GM12878 (cell line): ENCODE measurements around the gene CASTOR1. TPM values are rescaled to one million over a fixed set of nuclear protein-coding genes. Genes with fewer than 3 reads are reported as not detected.
A peak's percentile ranks its signal among the peaks of the same experiment; 100 is the strongest.

Source experiments
- ATAC-seq: fragments of 200-7000 bp; cut with Tn5 transposase; 3 replicates; pipeline ENCODE4 v1.9.1; 2020; ENCODE audit warnings: mild to moderate bottlenecking, moderate library complexity
- BruUV-seq: library from RNA; stranded (reverse); fragments of 400-500 nt; replicated peaks from 2 replicates; lab custom pipeline; 2021; lab: Mats Ljungman, UMichigan
- CTCF ChIA-PET: fragments of 300-600 bp; sonication (Branson Sonifier 250); formaldehyde crosslinking; extraction: SDS; loops from one replicate; lab custom pipeline; 2021; ENCODE audit warnings: inconsistent platforms; lab: Yijun Ruan, JAX
- POLR2A ChIA-PET: fragments of 350-600 bp; formaldehyde crosslinking; extraction: SDS; loops from one replicate; lab custom pipeline; 2021; ENCODE audit warnings: inconsistent platforms; lab: Charles Lee
- RAD21 ChIA-PET: fragments of 300-600 bp; sonication (Branson Sonifier 250); formaldehyde crosslinking; loops from one replicate; lab custom pipeline; 2023; ENCODE audit warnings: antibody characterized with exemption; ENCODE audit not compliant: unreplicated experiment; lab: Charles Lee
- SMC1A ChIA-PET: fragments of 300-600 bp; sonication (Branson Sonifier 250); formaldehyde crosslinking; loops from one replicate; lab custom pipeline; 2023; ENCODE audit not compliant: unreplicated experiment, uncharacterized antibody; lab: Charles Lee
- DNase-seq: peaks from one replicate; pipeline ENCODE4 v3.0.0-alpha.2; 2011; ENCODE audit warnings: low read depth, low spot score
- FAIRE-seq: peaks from 3 replicates; lab custom pipeline; 2011; peaks lifted over from hg19 to GRCh38; lab: Jason Lieb, UNC
- H2AFZ ChIP-seq: 2 replicates; pipeline ENCODE4 v1.6.0; 2011; ENCODE audit warnings: low read depth, low read length, control low read depth; ENCODE audit not compliant: control insufficient read depth
- H3K27ac ChIP-seq: 2 replicates; pipeline ENCODE4 v1.5.1; 2011; ENCODE audit warnings: control low read depth; ENCODE audit not compliant: control insufficient read depth, insufficient read depth
- H3K27me3 ChIP-seq, 2 experiments: replicated peaks in 1 of 2; 2 replicates each; pipeline versions ENCODE4 v1.6.0 to v1.6.1; 2011; ENCODE audit warnings: low read length in 1 of 2; ENCODE audit not compliant: control insufficient read depth in 2 of 2, insufficient read depth in 2 of 2
- H3K36me3 ChIP-seq, 2 experiments: 2 replicates each; pipeline ENCODE4 v1.5.1; 2011; ENCODE audit warnings: low read length in 1 of 2; ENCODE audit not compliant: control insufficient read depth in 2 of 2, insufficient read depth in 2 of 2
- H3K4me1 ChIP-seq: 2 replicates; pipeline ENCODE4 v1.6.1; 2011; ENCODE audit warnings: mild to moderate bottlenecking, low read length, moderate library complexity, mixed read lengths; ENCODE audit not compliant: control insufficient read depth, insufficient read depth
- H3K4me2 ChIP-seq: 2 replicates; pipeline ENCODE4 v1.6.0; 2011; ENCODE audit warnings: control low read depth; ENCODE audit not compliant: control insufficient read depth, insufficient read depth
- H3K4me3 ChIP-seq: fragments of 200-600 bp; sonication (generic); 2 replicates; pipeline ENCODE4 v1.5.1; 2016
- H3K79me2 ChIP-seq: 2 replicates; pipeline ENCODE4 v1.6.0; 2011; ENCODE audit warnings: low read length; ENCODE audit not compliant: control insufficient read depth, insufficient read depth
- H3K9ac ChIP-seq: 2 replicates; pipeline ENCODE4 v1.8.0; 2011; ENCODE audit warnings: low read length, control low read depth, mixed read lengths; ENCODE audit not compliant: control insufficient read depth, insufficient read depth
- H3K9me3 ChIP-seq: replicated peaks from 3 replicates; pipeline ENCODE4 v1.5.1; 2011; ENCODE audit warnings: mild to moderate bottlenecking, low read length; ENCODE audit not compliant: control insufficient read depth, insufficient read depth
- H4K20me1 ChIP-seq: 2 replicates; pipeline ENCODE4 v1.6.0; 2011; ENCODE audit not compliant: control insufficient read depth, insufficient read depth
- KAT2A ChIP-seq: conservative IDR thresholded peaks from 2 replicates; pipeline ENCODE4 v1.6.1; 2011; ENCODE audit warnings: low read depth, low read length; ENCODE audit not compliant: control insufficient read depth
- LARP7 ChIP-seq: fragments of 450-650 bp; IDR thresholded peaks from 2 replicates; pipeline ENCODE4 v1.6.1; 2017; ENCODE audit warnings: mild to moderate bottlenecking
- POLR2AphosphoS2 ChIP-seq: IDR thresholded peaks from 2 replicates; pipeline ENCODE4 v1.6.1; 2011; ENCODE audit warnings: low read depth, mild to moderate bottlenecking, low read length, improper control_type of control experiment, moderate library complexity
- YY1 ChIP-seq: IDR thresholded peaks from 2 replicates; pipeline ENCODE4 v1.6.1; 2011; ENCODE audit warnings: low read depth, mild to moderate bottlenecking, low read length
- WGBS: methylation state at CpG from one replicate; pipeline ENCODE4 v1.1.6; 2016; ENCODE audit warnings: low lambda C conversion rate; ENCODE audit not compliant: insufficient replicate concordance, insufficient coverage; ENCODE audit errors: missing lambda C conversion rate; 5-methylcytosine and 5-hydroxymethylcytosine counted together
- in situ Hi-C: fragments of 300-500 bp; cut with MboI; formaldehyde crosslinking; loops from 9 replicates; pipeline ENCODE4 v1.14.3; 2018; ENCODE audit warnings: mixed read lengths
- intact Hi-C: fragments of 100-400 bp; cut with micrococcal nuclease; formaldehyde crosslinking; loops from one replicate; pipeline ENCODE4 v1.14.2; 2022; ENCODE audit not compliant: unreplicated experiment
- polyA plus RNA-seq, 11 experiments: library from polyadenylated mRNA; depleted of rRNA in 4 of 11; unstranded in 6 of 11; stranded (reverse) in 5 of 11; fragments of >200 nt; fragmentation: Nextera tagmentation in 4 of 11; fragmentation: Illumina TruSeq in 1 of 11; extraction: Ambion mirVana in 4 of 11; extraction: Trizol in 1 of 11; gene quantifications; 1 replicate in 1 of 11; 2 replicates in 10 of 11; pipeline versions ENCODE4 v1.2.1 to v1.2.3, GENCODE V29; 2011 to 2016; ENCODE audit warnings: inconsistent platforms in 2 of 11, missing spikeins in 2 of 11, low read depth in 1 of 11
- total RNA-seq, 4 experiments: library from RNA; depleted of rRNA in 3 of 4; stranded (reverse); fragments of >200 nt in 3 of 4; fragmentation: Illumina TruSeq in 1 of 4; extraction: Trizol in 1 of 4; gene quantifications; 2 replicates each; pipeline versions ENCODE4 v1.2.1 to v1.2.3, GENCODE V29; 2013 to 2021
- TF ChIP-seq, protein P1 (sequence below): fragments of 450-650 bp; conservative IDR thresholded peaks from 2 replicates; pipeline ENCODE4 v1.6.1; 2017; ENCODE audit warnings: mild to moderate bottlenecking, moderate library complexity
- TF ChIP-seq, protein P2 (sequence below): fragments of 450-650 bp; IDR thresholded peaks from 2 replicates; pipeline ENCODE4 v1.6.1; 2017; ENCODE audit warnings: mild to moderate bottlenecking, moderate library complexity

CASTOR1 gene
- total and polyA plus RNA-seq, 10 of the 15 experiments (the other 5 are each of a cell fraction or from before 2014, with no cell fraction given): 0.31 to 9.1 (median 3.3) TPM

GRCh38 chr22:30289980-30290313 lies 642 bp upstream of the CASTOR1 start:
- H3K9me3 ChIP-seq: no peaks in the 10 kb centered on the region
- no peak for DNase-seq
- H3K4me3 ChIP-seq: peak overlapping the region; percentile 74; the same call in 1 of the 2 replicates
- H3K4me2 ChIP-seq: peak overlapping the region; percentile 90
- FAIRE-seq: no peak
- ChIA-PET POLR2A (interaction anchor here (1.0 to 4.2 kb wide), 9 partner anchors 13 to 134 kb away, joined by 3 to 28 read pairs (median 4); partner anchors contain the start of genes RNF215, SF3A1 and TBC1D10A), RAD21 (interaction anchor here (0.9 to 6.2 kb wide), 11 partner anchors 12 to 186 kb away, joined by 3 to 277 read pairs (median 23); partner anchors contain the start of genes CCDC157, MTFP1, RNF215 and SF3A1), CTCF (interaction anchor here (1.0 to 10.5 kb wide), 7 partner anchors 18 to 134 kb away, joined by 3 to 436 read pairs (median 73); partner anchors contain the start of genes CCDC157, MTFP1, RNF215 and SF3A1), SMC1A (interaction anchor here (1.0 to 7.9 kb wide), 10 partner anchors 10 to 134 kb away, joined by 3 to 201 read pairs (median 6); partner anchors contain the start of genes RNF215 and TBC1D10A)
- 4% methylated on average over 11 of the region's 12 CpGs for WGBS
- no peaks in the 10 kb centered on the region for H4K20me1 ChIP-seq
- H3K79me2 ChIP-seq: no peaks in the 10 kb centered on the region
- H3K9ac ChIP-seq: peak overlapping the region; percentile 27
- BruUV-seq: no TSS peak
- intact Hi-C loops (loop anchor here (2.0 to 10.0 kb wide), 5 partner anchors 17 to 195 kb away; partner anchors contain the start of genes CCDC157, SF3A1 and TBC1D10A), in situ Hi-C loops (loop anchor here (5.0 kb wide), 1 partner anchor 97 kb away; the partner anchor contains the start of gene RNF215)
- H3K27me3 ChIP-seq: no peaks in the 10 kb centered on the region
- TF ChIP-seq YY1: peak; percentile 5; the same call in 1 of the 2 replicates
- no peak for TF ChIP-seq KAT2A
- peak; percentile 46; the same call in 1 of the 2 replicates for TF ChIP-seq LARP7
- TF ChIP-seq, protein P1, sequence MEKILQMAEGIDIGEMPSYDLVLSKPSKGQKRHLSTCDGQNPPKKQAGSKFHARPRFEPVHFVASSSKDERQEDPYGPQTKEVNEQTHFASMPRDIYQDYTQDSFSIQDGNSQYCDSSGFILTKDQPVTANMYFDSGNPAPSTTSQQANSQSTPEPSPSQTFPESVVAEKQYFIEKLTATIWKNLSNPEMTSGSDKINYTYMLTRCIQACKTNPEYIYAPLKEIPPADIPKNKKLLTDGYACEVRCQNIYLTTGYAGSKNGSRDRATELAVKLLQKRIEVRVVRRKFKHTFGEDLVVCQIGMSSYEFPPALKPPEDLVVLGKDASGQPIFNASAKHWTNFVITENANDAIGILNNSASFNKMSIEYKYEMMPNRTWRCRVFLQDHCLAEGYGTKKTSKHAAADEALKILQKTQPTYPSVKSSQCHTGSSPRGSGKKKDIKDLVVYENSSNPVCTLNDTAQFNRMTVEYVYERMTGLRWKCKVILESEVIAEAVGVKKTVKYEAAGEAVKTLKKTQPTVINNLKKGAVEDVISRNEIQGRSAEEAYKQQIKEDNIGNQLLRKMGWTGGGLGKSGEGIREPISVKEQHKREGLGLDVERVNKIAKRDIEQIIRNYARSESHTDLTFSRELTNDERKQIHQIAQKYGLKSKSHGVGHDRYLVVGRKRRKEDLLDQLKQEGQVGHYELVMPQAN: 0 out of 2 replicates have a peak, but pooled peaks have one; percentile 15
- TF ChIP-seq POLR2AphosphoS2: 0 out of 2 replicates have a peak, but pooled peaks have one; percentile 4
- TF ChIP-seq, protein P2, sequence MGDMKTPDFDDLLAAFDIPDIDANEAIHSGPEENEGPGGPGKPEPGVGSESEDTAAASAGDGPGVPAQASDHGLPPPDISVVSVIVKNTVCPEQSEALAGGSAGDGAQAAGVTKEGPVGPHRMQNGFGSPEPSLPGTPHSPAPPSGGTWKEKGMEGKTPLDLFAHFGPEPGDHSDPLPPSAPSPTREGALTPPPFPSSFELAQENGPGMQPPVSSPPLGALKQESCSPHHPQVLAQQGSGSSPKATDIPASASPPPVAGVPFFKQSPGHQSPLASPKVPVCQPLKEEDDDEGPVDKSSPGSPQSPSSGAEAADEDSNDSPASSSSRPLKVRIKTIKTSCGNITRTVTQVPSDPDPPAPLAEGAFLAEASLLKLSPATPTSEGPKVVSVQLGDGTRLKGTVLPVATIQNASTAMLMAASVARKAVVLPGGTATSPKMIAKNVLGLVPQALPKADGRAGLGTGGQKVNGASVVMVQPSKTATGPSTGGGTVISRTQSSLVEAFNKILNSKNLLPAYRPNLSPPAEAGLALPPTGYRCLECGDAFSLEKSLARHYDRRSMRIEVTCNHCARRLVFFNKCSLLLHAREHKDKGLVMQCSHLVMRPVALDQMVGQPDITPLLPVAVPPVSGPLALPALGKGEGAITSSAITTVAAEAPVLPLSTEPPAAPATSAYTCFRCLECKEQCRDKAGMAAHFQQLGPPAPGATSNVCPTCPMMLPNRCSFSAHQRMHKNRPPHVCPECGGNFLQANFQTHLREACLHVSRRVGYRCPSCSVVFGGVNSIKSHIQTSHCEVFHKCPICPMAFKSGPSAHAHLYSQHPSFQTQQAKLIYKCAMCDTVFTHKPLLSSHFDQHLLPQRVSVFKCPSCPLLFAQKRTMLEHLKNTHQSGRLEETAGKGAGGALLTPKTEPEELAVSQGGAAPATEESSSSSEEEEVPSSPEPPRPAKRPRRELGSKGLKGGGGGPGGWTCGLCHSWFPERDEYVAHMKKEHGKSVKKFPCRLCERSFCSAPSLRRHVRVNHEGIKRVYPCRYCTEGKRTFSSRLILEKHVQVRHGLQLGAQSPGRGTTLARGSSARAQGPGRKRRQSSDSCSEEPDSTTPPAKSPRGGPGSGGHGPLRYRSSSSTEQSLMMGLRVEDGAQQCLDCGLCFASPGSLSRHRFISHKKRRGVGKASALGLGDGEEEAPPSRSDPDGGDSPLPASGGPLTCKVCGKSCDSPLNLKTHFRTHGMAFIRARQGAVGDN: 0 out of 2 replicates have a peak, but pooled peaks have one; percentile 46
- H3K4me1 ChIP-seq: peaks cover 25% of the 10 kb centered on the region
- peak overlapping the region; percentile 74 for H2AFZ ChIP-seq
- peak; percentile 36 for ATAC-seq
- peaks cover 0 to 19% of the 10 kb centered on the region in 2 experiments; a peak in 3 of 4 replicates for H3K36me3 ChIP-seq
- H3K27ac ChIP-seq: peak overlapping the region; percentile 55
